Neuronal stem cell (in vitro differentiated cells): ENCODE results near the gene PLRG1.
A peak's percentile ranks its signal among the peaks of the same experiment; 100 is the strongest.

Source experiments
- DNase-seq: peaks from one replicate; pipeline ENCODE4 v3.0.0-alpha.2; 2013; ENCODE audit warnings: low spot score
- H2AFZ ChIP-seq: one replicate; pipeline ENCODE4 v1.6.1; 2013; ENCODE audit warnings: mild to moderate bottlenecking, low read length, inconsistent platforms
- H2AK5ac ChIP-seq: 2 replicates; pipeline ENCODE4 v1.6.1; 2013; ENCODE audit warnings: low read depth, mild to moderate bottlenecking, inconsistent platforms, low read length, moderate library complexity, mixed read lengths
- H2BK120ac ChIP-seq: 2 replicates; pipeline ENCODE4 v1.6.1; 2013; ENCODE audit warnings: low read depth, mild to moderate bottlenecking, inconsistent platforms, low read length, moderate library complexity, mixed read lengths
- H2BK12ac ChIP-seq: one replicate; pipeline ENCODE4 v1.6.1; 2013; ENCODE audit warnings: low read length, inconsistent platforms
- H2BK15ac ChIP-seq: 2 replicates; pipeline ENCODE4 v1.6.1; 2013; ENCODE audit warnings: mild to moderate bottlenecking, low read length, inconsistent platforms, mixed read lengths
- H2BK5ac ChIP-seq: one replicate; pipeline ENCODE4 v1.6.1; 2013; ENCODE audit warnings: inconsistent platforms, mild to moderate bottlenecking, low read length, moderate library complexity
- H3K14ac ChIP-seq: one replicate; pipeline ENCODE4 v1.6.1; 2013; ENCODE audit warnings: low read length, inconsistent platforms
- H3K18ac ChIP-seq: 2 replicates; pipeline ENCODE4 v1.6.1; 2013; ENCODE audit warnings: low read length, inconsistent platforms
- H3K23ac ChIP-seq: 2 replicates; pipeline ENCODE4 v1.6.1; 2013; ENCODE audit warnings: low read depth, mild to moderate bottlenecking, mixed read lengths, low read length, inconsistent platforms; ENCODE audit not compliant: poor library complexity
- H3K27ac ChIP-seq: replicated peaks from 3 replicates; pipeline ENCODE4 v1.5.1; 2013; ENCODE audit warnings: low read length, inconsistent platforms
- H3K27me3 ChIP-seq, 3 experiments: 2 replicates each; pipeline ENCODE4 v1.6.1; 2013; ENCODE audit warnings: low read length in 3 of 3, mild to moderate bottlenecking in 2 of 3, inconsistent platforms in 1 of 3, low read depth in 1 of 3, mixed read lengths in 1 of 3, moderate library complexity in 1 of 3; ENCODE audit not compliant: control insufficient read depth in 3 of 3, insufficient read depth in 3 of 3
- H3K36me3 ChIP-seq, 2 donors: replicated peaks in 1 of 2; 2 replicates each; pipeline ENCODE4 v1.6.1; 2013; ENCODE audit warnings: low read length in 2 of 2; ENCODE audit not compliant: control insufficient read depth in 2 of 2, insufficient read depth in 2 of 2
- H3K4ac ChIP-seq: 2 replicates; pipeline ENCODE4 v1.6.1; 2013; ENCODE audit warnings: inconsistent platforms, mild to moderate bottlenecking, low read length, moderate library complexity
- H3K4me1 ChIP-seq, 2 donors: 1 replicate in 1 of 2; 2 replicates in 1 of 2; pipeline ENCODE4 v1.6.1; 2013; ENCODE audit warnings: low read length in 2 of 2, low read depth in 1 of 2; ENCODE audit not compliant: control insufficient read depth in 2 of 2, insufficient read depth in 1 of 2
- H3K4me2 ChIP-seq: one replicate; pipeline ENCODE4 v1.6.1; 2013; ENCODE audit warnings: mild to moderate bottlenecking, low read length, inconsistent platforms; ENCODE audit not compliant: insufficient read depth, poor library complexity, severe bottlenecking
- H3K4me3 ChIP-seq, 2 donors: 2 replicates each; pipeline ENCODE4 v1.5.1; 2013; ENCODE audit warnings: low read length in 2 of 2, mild to moderate bottlenecking in 2 of 2, inconsistent platforms in 1 of 2, moderate library complexity in 1 of 2
- H3K79me1 ChIP-seq: one replicate; pipeline ENCODE4 v1.6.1; 2013; ENCODE audit warnings: low read depth, mild to moderate bottlenecking, inconsistent platforms, low read length, moderate library complexity
- H3K9ac ChIP-seq: one replicate; pipeline ENCODE4 v1.6.1; 2013; ENCODE audit warnings: mild to moderate bottlenecking, low read depth, low read length, inconsistent platforms; ENCODE audit not compliant: poor library complexity
- H3K9me3 ChIP-seq, 2 donors: replicated peaks in 1 of 2; 2 replicates each; pipeline versions ENCODE3 to v1.6.1; 2013; ENCODE audit warnings: low read length in 2 of 2, mild to moderate bottlenecking in 2 of 2, inconsistent platforms in 1 of 2, low read depth in 1 of 2, mixed read lengths in 1 of 2, moderate library complexity in 1 of 2; ENCODE audit not compliant: control insufficient read depth in 2 of 2, insufficient read depth in 1 of 2
- H4K8ac ChIP-seq: one replicate; pipeline ENCODE4 v1.6.1; 2013; ENCODE audit warnings: low read depth, mild to moderate bottlenecking, inconsistent platforms, low read length, moderate library complexity
- H4K91ac ChIP-seq: one replicate; pipeline ENCODE4 v1.6.1; 2013; ENCODE audit warnings: low read length, low read depth, mild to moderate bottlenecking, inconsistent platforms; ENCODE audit not compliant: poor library complexity
- WGBS, 2 donors: extraction: QIAGEN DNeasy Blood & Tissue Kit; methylation state at CpG; one replicate each; pipeline ENCODE4 v1.1.7; 2013; ENCODE audit warnings: missing lambda C conversion rate in 2 of 2, mixed read lengths in 1 of 2; ENCODE audit not compliant: insufficient read length in 2 of 2, insufficient replicate concordance in 1 of 2; ENCODE audit errors: extremely low coverage in 2 of 2; 5-methylcytosine and 5-hydroxymethylcytosine counted together

Gene PLRG1

GRCh38 chr4:154490234-154490582 is 60.0 kb downstream of the PLRG1 start:
- Histone ChIP-seq H3K4me1 (peaks cover 4 to 6% of the 10 kb centered on the region in 2 donors), H4K8ac (no peak overlapping the region), H3K4me3 (peak overlapping the region in 1 of 2 donors; percentile 83), H3K14ac (peak overlapping the region; percentile 31), H3K9ac (peak overlapping the region; percentile 34), H2BK12ac (peak overlapping the region; percentile 36), H3K27me3 (peaks cover 18 to 98% (median 38%) of the 10 kb centered on the region in 3 experiments), H3K36me3 (no peaks in the 10 kb centered on the region), H3K4ac (no peak overlapping the region), H2AFZ (peak overlapping the region; percentile 87), H2BK120ac (peak overlapping the region; percentile 32), H3K4me2 (peak overlapping the region; percentile 96), H4K91ac (no peak overlapping the region), H2AK5ac (no peak overlapping the region), H3K18ac (peak overlapping the region; percentile 93), H3K79me1 (no peaks in the 10 kb centered on the region), H3K9me3 (peaks cover 9 to 10% of the 10 kb centered on the region in 2 donors), H2BK15ac (peak overlapping the region; percentile 52), H3K23ac (peak overlapping the region; percentile 96), H2BK5ac (peak overlapping the region; percentile 27), H3K27ac (no peak overlapping the region)
- WGBS, 2 donors = no CpG with 5 or more reads among the region's 55 CpGs
- no peak for DNase-seq

- DNase-seq = no peak
- Histone ChIP-seq H3K9ac (peak overlapping the region; percentile 34), H2BK5ac (no peak overlapping the region), H2AK5ac (no peak overlapping the region), H3K23ac (peak overlapping the region; percentile 96), H3K18ac (peak overlapping the region; percentile 93), H3K4me1 (peaks cover 4 to 6% of the 10 kb centered on the region in 2 donors), H3K79me1 (no peaks in the 10 kb centered on the region), H2BK12ac (peak overlapping the region; percentile 36), H3K27me3 (peaks cover 18 to 98% (median 38%) of the 10 kb centered on the region in 3 experiments), H4K91ac (no peak overlapping the region), H3K4me3 (peak overlapping the region in 1 of 2 donors; percentile 83), H3K36me3 (no peaks in the 10 kb centered on the region), H4K8ac (no peak overlapping the region), H3K4ac (no peak overlapping the region), H2AFZ (peak overlapping the region; percentile 87), H2BK15ac (peak overlapping the region; percentile 52), H3K27ac (no peak overlapping the region), H3K4me2 (no peak overlapping the region), H3K14ac (peak overlapping the region; percentile 47), H3K9me3 (peaks cover 9 to 10% of the 10 kb centered on the region in 2 donors), H2BK120ac (no peak overlapping the region)
- WGBS, 2 donors = no CpG with 5 or more reads among the region's 56 CpGs
Observed at GRCh38 chr4:154489558-154490233, 60.5 kb downstream of the PLRG1 start.

DNA sequence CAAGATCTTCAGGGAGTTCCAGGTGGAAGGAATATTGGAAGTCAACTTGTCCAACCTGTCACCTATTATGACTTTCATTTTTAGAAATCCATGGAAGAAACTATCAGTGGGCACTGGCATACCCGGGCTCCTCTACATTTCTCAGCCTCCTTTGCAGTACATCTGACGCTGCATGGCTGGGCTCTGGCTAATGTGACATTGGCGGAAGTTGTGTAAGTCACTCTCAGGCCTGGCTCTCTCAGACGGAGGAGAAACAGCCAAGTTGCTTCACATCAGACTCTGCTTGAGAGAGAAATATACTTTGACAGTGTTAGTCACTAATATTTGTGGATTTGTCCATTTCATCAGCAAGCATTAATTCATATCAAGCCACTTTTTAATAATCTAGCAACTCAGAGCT is 63.1 kb downstream of the PLRG1 start:
- Histone ChIP-seq H3K14ac (no peak overlapping the region), H3K27me3 (peaks cover 18 to 90% (median 31%) of the 10 kb centered on the region in 3 experiments), H2AFZ (no peak overlapping the region), H2BK15ac (no peak overlapping the region), H3K4me3 (no peak overlapping the region), H3K9me3 (peaks cover 9 to 10% of the 10 kb centered on the region in 2 donors), H3K9ac (no peak overlapping the region), H3K4me2 (no peak overlapping the region), H4K91ac (no peak overlapping the region), H3K18ac (no peak overlapping the region), H4K8ac (no peak overlapping the region), H3K4ac (no peak overlapping the region), H2BK12ac (no peak overlapping the region), H3K23ac (no peak overlapping the region), H3K79me1 (no peaks in the 10 kb centered on the region), H2BK120ac (no peak overlapping the region), H2AK5ac (no peak overlapping the region), H2BK5ac (no peak overlapping the region), H3K27ac (no peak overlapping the region), H3K36me3 (no peaks in the 10 kb centered on the region), H3K4me1 (peaks cover 3 to 4% of the 10 kb centered on the region in 2 donors)
- DNase-seq = no peak
- WGBS, 2 donors = no CpG with 5 or more reads among the region's 4 CpGs

DNA sequence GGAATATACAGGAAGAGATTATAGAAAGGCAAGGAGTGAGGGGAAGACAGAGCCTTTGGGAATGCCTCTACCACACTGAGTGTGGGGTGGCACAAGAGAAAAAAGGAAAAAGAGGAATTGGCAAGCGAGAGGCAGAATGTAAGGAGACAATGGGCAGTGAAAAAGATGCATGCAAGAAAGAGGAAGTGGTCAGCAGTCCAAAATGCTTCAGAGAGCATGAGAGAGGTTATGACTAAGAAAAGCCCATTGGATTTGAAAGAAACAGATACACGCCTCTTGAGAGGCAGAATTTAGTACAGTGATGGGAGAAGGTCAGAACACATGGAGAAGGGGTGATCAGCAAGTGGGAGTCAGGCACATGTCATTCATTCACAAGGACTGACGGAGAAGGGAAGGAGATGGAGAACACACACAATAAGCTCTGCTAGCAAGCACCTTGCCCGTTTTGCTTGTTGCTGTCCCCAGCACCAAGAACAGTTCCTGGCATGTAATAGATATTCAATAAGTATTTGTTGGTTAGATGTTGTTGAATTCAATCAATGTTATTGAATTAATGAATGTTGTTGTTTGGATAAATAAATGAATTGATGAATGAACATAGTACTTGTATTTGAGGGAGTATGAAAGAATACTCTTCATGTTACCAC is 65.0 kb downstream of the PLRG1 start:
- no peak overlapping the region for H3K4me3 ChIP-seq
- no peak overlapping the region for H4K8ac ChIP-seq
- H2BK5ac ChIP-seq = no peak overlapping the region
- no peak overlapping the region for H2AK5ac ChIP-seq
- H4K91ac ChIP-seq = no peak overlapping the region
- H3K23ac ChIP-seq = no peak overlapping the region
- no peak overlapping the region for H3K4ac ChIP-seq
- no peak overlapping the region for H3K9ac ChIP-seq
- no peak for DNase-seq
- peaks cover 8 to 72% (median 13%) of the 10 kb centered on the region in 3 experiments for H3K27me3 ChIP-seq
- H3K79me1 ChIP-seq = no peaks in the 10 kb centered on the region
- WGBS, 2 donors = no CpG with 5 or more reads among the region's 4 CpGs
- H3K4me1 ChIP-seq = no peaks in the 10 kb centered on the region
- no peak overlapping the region for H3K4me2 ChIP-seq
- no peak overlapping the region for H3K18ac ChIP-seq
- H3K9me3 ChIP-seq = peaks cover 6 to 9% of the 10 kb centered on the region in 2 donors
- no peak overlapping the region for H2BK12ac ChIP-seq
- H3K36me3 ChIP-seq = no peaks in the 10 kb centered on the region
- H2BK120ac ChIP-seq = no peak overlapping the region
- H2AFZ ChIP-seq = no peak overlapping the region
- no peak overlapping the region for H3K27ac ChIP-seq
- H2BK15ac ChIP-seq = no peak overlapping the region
- H3K14ac ChIP-seq = no peak overlapping the region
